Glutamatergic neuron (in vitro differentiated cells): ENCODE results near the gene AKNA. TPM values are rescaled to one million over a fixed set of nuclear protein-coding genes. Genes with fewer than 3 reads are reported as not detected.

Experiments used
- DNase-seq: peaks from one replicate; pipeline ENCODE4 v3.0.0; 2022
- H3K27ac Mint-ChIP-seq: one replicate; pipeline ENCODE4 v1.8.0; 2020; ENCODE audit warnings: mild to moderate bottlenecking, mixed read lengths, inconsistent platforms; ENCODE audit not compliant: unreplicated experiment
- H3K27me3 Mint-ChIP-seq: one replicate; pipeline ENCODE4 v1.8.0; 2020; ENCODE audit warnings: mild to moderate bottlenecking, moderate library complexity, mixed read lengths, inconsistent platforms; ENCODE audit not compliant: unreplicated experiment
- H3K36me3 Mint-ChIP-seq: one replicate; pipeline ENCODE4 v1.8.0; 2020; ENCODE audit warnings: mild to moderate bottlenecking, mixed read lengths, inconsistent platforms; ENCODE audit not compliant: unreplicated experiment
- H3K4me1 Mint-ChIP-seq: one replicate; pipeline ENCODE4 v1.8.0; 2020; ENCODE audit warnings: mild to moderate bottlenecking, low read depth, mixed read lengths, inconsistent platforms; ENCODE audit not compliant: unreplicated experiment
- H3K4me3 Mint-ChIP-seq: one replicate; pipeline ENCODE4 v1.8.0; 2020; ENCODE audit warnings: mild to moderate bottlenecking, mixed read lengths, inconsistent platforms; ENCODE audit not compliant: unreplicated experiment
- H3K9me3 Mint-ChIP-seq: one replicate; pipeline ENCODE4 v1.8.0; 2020; ENCODE audit warnings: mild to moderate bottlenecking, moderate library complexity, mixed read lengths, inconsistent platforms; ENCODE audit not compliant: unreplicated experiment
- CTCF ChIP-seq: fragments of 200-600 bp; sonication (generic); IDR thresholded peaks from one replicate; pipeline ENCODE4 v1.5.0; 2021; ENCODE audit not compliant: partially characterized antibody, unreplicated experiment
- total RNA-seq: library from RNA; stranded (reverse); fragmentation: NEBNext Ultra II Directional; extraction: Animal tissue kit (Norgen Biotek cat#: 25700); gene quantifications from one replicate; pipeline ENCODE4 v1.2.1, GENCODE V29; 2021; ENCODE audit not compliant: unreplicated experiment

The AKNA gene
- total RNA-seq, 1 donor from 2014 or later, result 32.6 TPM

- Mint-ChIP-seq H3K27me3 (peaks cover 3% of the 10 kb centered on the region), H3K36me3 (no peaks in the 10 kb centered on the region), H3K4me3 (no peak overlapping the region), H3K4me1 (peaks cover 2% of the 10 kb centered on the region), H3K27ac (no peak overlapping the region), H3K9me3 (no peaks in the 10 kb centered on the region)
- no peak for DNase-seq
- TF ChIP-seq CTCF, result no peak
Observed at GRCh38 chr9:114401344-114401743, 13.6 kb upstream of the AKNA start.

- DNase-seq, result no peak
- Mint-ChIP-seq H3K27ac (no peak overlapping the region), H3K36me3 (no peaks in the 10 kb centered on the region), H3K4me1 (peaks cover 6% of the 10 kb centered on the region), H3K27me3 (peaks cover 3% of the 10 kb centered on the region), H3K9me3 (no peaks in the 10 kb centered on the region), H3K4me3 (no peak overlapping the region)
- TF ChIP-seq CTCF, result no peak
Observed at GRCh38 chr9:114400772-114401171, 13.0 kb upstream of the AKNA start.

DNA sequence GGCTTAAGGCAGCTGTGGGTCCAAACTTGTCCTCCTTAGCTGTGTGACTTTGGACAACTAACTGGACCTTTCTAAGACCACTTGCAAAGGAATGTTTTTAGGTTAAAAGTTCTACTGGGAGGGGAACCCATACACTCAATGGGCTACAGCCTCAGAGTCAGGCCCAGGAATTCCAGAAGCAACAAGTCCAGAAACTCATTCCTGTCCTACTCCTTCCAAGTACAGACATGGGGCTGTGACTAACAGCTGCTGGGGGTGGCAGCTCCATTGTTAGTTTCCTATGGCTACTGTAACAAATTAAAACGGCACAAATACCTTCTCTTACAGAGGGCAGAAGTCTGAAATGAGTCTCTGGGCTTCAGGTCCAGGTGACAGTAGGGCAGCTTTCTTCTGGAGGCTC is 12.4 kb upstream of the AKNA start:
- Mint-ChIP-seq H3K4me3 (no peak overlapping the region), H3K4me1 (peaks cover 11% of the 10 kb centered on the region), H3K27me3 (peaks cover 3% of the 10 kb centered on the region), H3K27ac (no peak overlapping the region), H3K36me3 (no peaks in the 10 kb centered on the region), H3K9me3 (no peaks in the 10 kb centered on the region)
- TF ChIP-seq CTCF, result no peak
- DNase-seq, result no peak

GRCh38 chr9:114399381-114399780 is 11.6 kb upstream of the AKNA start:
- H3K36me3 Mint-ChIP-seq, result no peaks in the 10 kb centered on the region
- no peaks in the 10 kb centered on the region for H3K9me3 Mint-ChIP-seq
- no peak overlapping the region for H3K4me3 Mint-ChIP-seq
- H3K4me1 Mint-ChIP-seq, result peaks cover 16% of the 10 kb centered on the region
- H3K27ac Mint-ChIP-seq, result no peak overlapping the region
- TF ChIP-seq CTCF, result no peak
- DNase-seq, result no peak
- peaks cover 3% of the 10 kb centered on the region for H3K27me3 Mint-ChIP-seq

DNA sequence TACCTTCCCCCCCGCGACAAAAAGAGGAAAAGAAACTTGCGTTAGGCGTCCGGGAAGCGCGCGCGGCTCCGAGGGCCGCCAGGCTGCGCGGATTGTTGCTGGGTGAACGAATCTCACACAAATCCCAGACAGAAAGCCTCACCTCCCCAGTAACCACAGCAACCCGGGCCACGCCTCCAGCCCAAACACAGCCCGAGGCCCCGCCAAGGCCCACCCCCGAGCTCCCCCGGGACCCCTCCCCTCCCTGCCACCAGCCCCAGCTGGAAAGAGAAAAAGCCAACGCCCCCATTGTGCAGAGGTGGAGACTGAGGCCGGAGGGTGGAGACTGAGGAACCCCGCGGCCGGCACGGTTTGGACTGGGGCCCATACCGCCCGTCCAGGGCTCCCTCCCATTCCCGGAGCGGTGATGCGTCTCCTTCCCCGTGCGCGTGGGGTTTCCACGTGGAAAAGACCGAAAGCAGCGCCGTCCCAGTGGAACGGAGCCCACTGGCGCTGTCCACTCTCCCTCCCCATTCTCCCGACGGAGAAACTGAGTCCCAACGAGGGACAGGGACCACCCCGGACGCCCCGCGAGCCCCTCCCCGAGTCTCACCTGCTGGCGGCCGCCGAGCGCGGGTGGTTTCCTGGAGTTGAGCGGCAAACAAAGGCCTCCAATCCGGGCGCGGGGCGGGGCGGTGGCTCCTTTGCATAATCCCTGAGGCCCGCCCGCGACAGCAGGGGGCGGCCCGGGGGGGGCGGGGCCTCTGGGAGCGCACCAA is 10.2 kb upstream of the AKNA start:
- H3K27me3 Mint-ChIP-seq, result peaks cover 3% of the 10 kb centered on the region
- no peaks in the 10 kb centered on the region for H3K36me3 Mint-ChIP-seq
- H3K4me1 Mint-ChIP-seq, result peaks cover 16% of the 10 kb centered on the region
- peak overlapping the region; percentile 92 for H3K27ac Mint-ChIP-seq
- peak overlapping the region; percentile 91 for H3K4me3 Mint-ChIP-seq
- no peaks in the 10 kb centered on the region for H3K9me3 Mint-ChIP-seq
- TF ChIP-seq CTCF, result no peak
- DNase-seq, result peak; percentile 96
